22Rv1 (cell line): ENCODE results near the gene TP73.

ENCODE experiments used
- ZFX ChIP-seq: fragments of 450-650 bp; IDR thresholded peaks from 2 replicates; pipeline ENCODE4 v1.6.1; 2017; ENCODE audit warnings: antibody characterized with exemption, borderline replicate concordance
- TF ChIP-seq, protein P1 (sequence below): fragments of 450-650 bp; IDR thresholded peaks from 2 replicates; pipeline ENCODE4 v1.5.1; 2017; ENCODE audit warnings: mild to moderate bottlenecking

GRCh38 chr1:3734602-3735001, 82.3 kb downstream of the TP73 start:
- TF ChIP-seq, protein P1, sequence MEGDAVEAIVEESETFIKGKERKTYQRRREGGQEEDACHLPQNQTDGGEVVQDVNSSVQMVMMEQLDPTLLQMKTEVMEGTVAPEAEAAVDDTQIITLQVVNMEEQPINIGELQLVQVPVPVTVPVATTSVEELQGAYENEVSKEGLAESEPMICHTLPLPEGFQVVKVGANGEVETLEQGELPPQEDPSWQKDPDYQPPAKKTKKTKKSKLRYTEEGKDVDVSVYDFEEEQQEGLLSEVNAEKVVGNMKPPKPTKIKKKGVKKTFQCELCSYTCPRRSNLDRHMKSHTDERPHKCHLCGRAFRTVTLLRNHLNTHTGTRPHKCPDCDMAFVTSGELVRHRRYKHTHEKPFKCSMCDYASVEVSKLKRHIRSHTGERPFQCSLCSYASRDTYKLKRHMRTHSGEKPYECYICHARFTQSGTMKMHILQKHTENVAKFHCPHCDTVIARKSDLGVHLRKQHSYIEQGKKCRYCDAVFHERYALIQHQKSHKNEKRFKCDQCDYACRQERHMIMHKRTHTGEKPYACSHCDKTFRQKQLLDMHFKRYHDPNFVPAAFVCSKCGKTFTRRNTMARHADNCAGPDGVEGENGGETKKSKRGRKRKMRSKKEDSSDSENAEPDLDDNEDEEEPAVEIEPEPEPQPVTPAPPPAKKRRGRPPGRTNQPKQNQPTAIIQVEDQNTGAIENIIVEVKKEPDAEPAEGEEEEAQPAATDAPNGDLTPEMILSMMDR: no peak
- TF ChIP-seq ZFX: no peak
